ENCODE data around the gene RANGRF. TPM values are rescaled to one million over a fixed set of nuclear protein-coding genes. Genes with fewer than 3 reads are reported as not detected.

RANGRF gene
- total RNA-seq, 4 donors from 2014 or later: 18.9 to 30.2 (median 22.4) TPM

DNA sequence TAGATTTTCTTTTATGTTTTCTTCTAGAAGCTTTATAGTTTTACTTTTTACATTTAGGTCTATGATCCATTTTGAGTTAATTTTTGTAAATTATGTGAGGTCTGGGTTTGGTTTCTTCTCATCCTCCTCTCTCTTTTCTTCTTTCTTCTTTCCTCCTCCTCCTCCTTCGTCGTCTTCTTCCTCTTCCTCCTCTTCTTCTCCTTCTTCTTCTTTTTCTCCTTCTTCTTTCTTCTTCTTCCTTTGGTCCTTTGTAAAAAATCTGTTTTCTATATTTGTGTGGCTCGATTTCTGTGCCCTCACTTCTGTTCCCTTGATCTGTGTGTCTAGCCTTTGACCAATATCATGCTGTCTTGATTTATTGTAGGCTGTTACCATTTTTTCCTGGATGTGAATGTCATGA lies 11.8 kb downstream of the RANGRF start:
- no peak overlapping the region for H3K27ac ChIP-seq
- no peaks in the 10 kb centered on the region for H3K36me3 ChIP-seq
- no peaks in the 10 kb centered on the region for H3K27me3 ChIP-seq
- peaks cover 0 to 4% of the 10 kb centered on the region in 2 donors for H3K4me1 ChIP-seq
- no peaks in the 10 kb centered on the region for H3K9me3 ChIP-seq
- intact Hi-C loops (cut with DNase I): loop anchor here (5.0 to 10.0 kb wide), 2 partner anchors 48 to 225 kb away; no protein-coding TSS in a partner anchor
- WGBS, 2 donors: 64% methylated on average over 3 of the region's 3 CpGs
- no peak for TF ChIP-seq CTCF (IDR thresholded peaks at IDR 0.05)
- H3K4me3 ChIP-seq (replicated peaks in 1 of 3): no peak overlapping the region
- no peak for DNase-seq

DNA sequence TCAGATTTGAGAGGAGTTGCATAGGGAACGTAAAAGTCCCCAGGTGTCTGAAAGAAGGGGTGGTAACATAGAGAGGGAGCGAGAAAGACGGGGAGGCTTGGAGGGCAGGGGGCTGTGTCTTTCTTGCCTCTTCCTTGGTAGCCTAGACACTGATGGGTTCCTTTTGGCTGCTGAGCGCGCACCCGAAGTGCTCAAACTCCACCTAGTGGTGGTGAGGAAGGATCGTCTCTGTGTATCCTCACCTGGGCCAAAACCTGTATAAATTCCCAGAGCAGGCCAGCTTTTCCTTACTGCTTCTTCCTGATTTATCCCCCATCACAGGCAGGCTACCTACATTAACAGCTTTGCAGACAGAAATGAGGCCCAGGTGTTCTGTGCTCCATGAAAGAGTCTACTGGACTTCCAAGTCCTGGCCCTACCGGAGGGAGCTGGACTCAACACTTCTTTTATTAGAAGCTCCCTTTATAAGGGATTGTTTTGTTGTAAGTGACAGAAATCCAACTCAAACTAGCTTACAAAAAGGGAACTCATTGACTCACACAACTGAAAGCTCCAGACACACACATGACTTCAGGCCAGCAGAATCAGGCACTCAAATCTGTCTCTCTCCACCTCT lies 12.3 kb downstream of the RANGRF start:
- Histone ChIP-seq H3K9me3 (no peaks in the 10 kb centered on the region), H3K27me3 (no peaks in the 10 kb centered on the region), H3K36me3 (no peaks in the 10 kb centered on the region), H3K27ac (no peak overlapping the region), H3K4me3 (replicated peaks in 1 of 3) (no peak overlapping the region), H3K4me1 (peaks cover 0 to 3% of the 10 kb centered on the region in 2 donors)
- 12 to 16% methylated on average over 8 of the region's 8 CpGs for WGBS, 2 donors
- TF ChIP-seq CTCF (IDR thresholded peaks at IDR 0.05) (peak; percentile 48 to 89 (median 78)), POLR2A (IDR thresholded peaks at IDR 0.05) (no peak)
- peak; percentile 52 to 60 for DNase-seq
- intact Hi-C loops (cut with DNase I): loop anchor here (5.0 to 10.0 kb wide), 2 partner anchors 48 to 226 kb away; no protein-coding TSS in a partner anchor

DNA sequence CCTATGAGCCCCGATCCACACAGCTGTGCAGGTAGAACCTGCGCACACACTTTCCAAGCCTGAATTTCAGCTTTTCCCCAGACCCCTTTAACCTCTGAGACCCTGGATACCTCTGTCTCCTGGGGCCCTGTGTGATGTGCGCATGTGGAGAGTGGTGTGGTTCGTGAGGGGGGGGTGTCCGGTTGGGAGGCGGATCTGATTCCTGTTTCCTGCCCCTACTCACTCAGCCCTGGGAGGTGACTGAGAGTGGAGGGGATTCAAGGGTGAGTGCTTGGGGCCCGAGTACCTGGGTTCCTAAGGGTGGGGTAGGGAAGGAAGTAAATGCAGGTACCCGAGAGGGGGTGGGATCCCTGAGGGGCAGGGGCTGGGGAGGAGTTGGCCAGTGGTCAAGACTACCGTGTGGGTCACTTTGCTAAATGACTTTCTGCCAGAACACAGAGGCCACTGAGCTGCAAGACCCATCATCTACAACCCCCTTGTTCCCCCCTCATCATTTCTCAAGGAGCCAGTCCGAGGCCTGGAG lies 22.2 kb downstream of the RANGRF start:
- WGBS, 2 donors: 58 to 65% methylated on average over 9 to 10 of the region's 10 CpGs
- peaks cover 0 to 9% of the 10 kb centered on the region in 2 donors for H3K4me1 ChIP-seq
- TF ChIP-seq POLR2A (IDR thresholded peaks at IDR 0.05): no peak
- no peak for TF ChIP-seq CTCF (IDR thresholded peaks at IDR 0.05)
- H3K36me3 ChIP-seq: no peaks in the 10 kb centered on the region
- no peaks in the 10 kb centered on the region for H3K27me3 ChIP-seq
- intact Hi-C loops (cut with DNase I): no loop called here
- H3K27ac ChIP-seq: peak overlapping the region in 2 of 3 donors; percentile 24 to 36
- H3K9me3 ChIP-seq: no peaks in the 10 kb centered on the region
- no peak overlapping the region for H3K4me3 ChIP-seq (replicated peaks in 1 of 3)
- no peak for DNase-seq

- H3K4me3 ChIP-seq (replicated peaks in 1 of 3): no peak overlapping the region
- no peak for DNase-seq
Observed at GRCh38 chr17:8311131-8311790, 22.8 kb downstream of the RANGRF start.

More at GRCh38 chr17:8311131-8311790, 22.8 kb downstream of the RANGRF start:
- no peaks in the 10 kb centered on the region for H3K36me3 ChIP-seq
- H3K27ac ChIP-seq: peak overlapping the region in 1 of 3 donors; percentile 36
- TF ChIP-seq POLR2A (IDR thresholded peaks at IDR 0.05) (no peak), CTCF (IDR thresholded peaks at IDR 0.05) (no peak)
- H3K9me3 ChIP-seq: no peaks in the 10 kb centered on the region
- H3K4me1 ChIP-seq: peaks cover 0 to 12% of the 10 kb centered on the region in 2 donors
- H3K27me3 ChIP-seq: no peaks in the 10 kb centered on the region
- WGBS, 2 donors: 71 to 74% methylated on average over 19 to 25 of the region's 25 CpGs
- intact Hi-C loops (cut with DNase I): no loop called here
